SH-SY5Y (cell line): Measurements from ENCODE around the gene NCKAP5.

Experiments
- GATA2 ChIP-seq: IDR thresholded peaks from 2 replicates; pipeline ENCODE4 v1.6.1; 2011; ENCODE audit warnings: mild to moderate bottlenecking, low read depth, low read length
- GATA3 ChIP-seq: IDR thresholded peaks from 2 replicates; pipeline ENCODE4 v1.6.1; 2011; ENCODE audit warnings: low read depth, mild to moderate bottlenecking, low read length, moderate library complexity

GRCh38 chr2:132692816-132693215 is 875.4 kb downstream of the NCKAP5 start:
- no peak for TF ChIP-seq GATA2
- TF ChIP-seq GATA3: no peak
